NCI-H2081 (cell line): ENCODE measurements around the gene NKG7.

ENCODE experiments used
- DNase-seq, 2 experiments: peaks; one replicate each; lab custom pipeline; 2025; lab: John Stamatoyannopoulos, UW

NKG7 gene

DNA sequence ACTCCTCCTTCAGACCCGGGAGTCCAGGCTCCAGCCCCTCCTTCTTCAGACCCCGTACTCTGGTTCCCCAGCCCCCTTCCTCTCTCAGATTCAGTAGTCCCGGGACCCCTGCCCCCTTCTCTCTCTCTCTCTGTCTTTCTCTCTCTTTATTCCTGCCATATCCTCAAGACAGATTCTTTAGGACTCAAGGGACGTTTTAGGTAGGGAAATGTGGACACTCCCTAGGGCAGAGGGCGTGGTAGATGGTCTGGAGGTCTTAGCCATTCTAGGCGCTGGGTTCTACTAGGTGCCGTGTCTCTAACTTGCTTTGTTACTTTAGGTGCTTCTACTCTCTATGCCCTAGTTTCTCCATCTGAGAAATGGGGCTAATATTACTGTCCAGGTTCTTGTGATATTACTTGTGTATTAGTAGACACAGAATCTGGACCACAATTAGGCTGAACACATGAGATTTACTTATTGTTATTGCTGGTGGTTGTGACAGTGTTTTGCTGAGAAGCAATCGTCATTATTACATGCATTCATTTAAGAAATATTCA, 18.7 kb upstream of the NKG7 start:
- DNase-seq = no peak

DNA sequence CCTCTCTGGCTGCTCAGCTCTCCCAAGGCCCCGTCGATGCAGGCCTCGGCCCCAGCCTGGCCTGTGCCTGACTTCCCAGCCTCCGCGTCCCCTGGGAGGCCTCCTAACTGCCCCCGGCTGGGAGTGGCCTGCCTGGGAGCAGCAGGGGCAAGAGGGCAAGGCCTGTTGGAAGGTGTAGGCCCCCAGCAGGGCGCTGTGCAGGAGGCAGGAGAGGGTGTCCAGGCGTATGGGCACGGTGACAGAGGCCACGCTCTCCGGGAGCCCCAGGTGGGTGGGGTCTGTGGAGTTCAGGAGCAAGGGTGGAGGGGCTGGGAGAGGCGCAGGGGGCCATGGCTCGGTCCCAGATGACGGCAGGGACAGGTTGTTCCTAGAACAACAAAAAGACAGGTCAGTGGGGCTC, 16.7 kb upstream of the NKG7 start:
- no peak for DNase-seq

DNA sequence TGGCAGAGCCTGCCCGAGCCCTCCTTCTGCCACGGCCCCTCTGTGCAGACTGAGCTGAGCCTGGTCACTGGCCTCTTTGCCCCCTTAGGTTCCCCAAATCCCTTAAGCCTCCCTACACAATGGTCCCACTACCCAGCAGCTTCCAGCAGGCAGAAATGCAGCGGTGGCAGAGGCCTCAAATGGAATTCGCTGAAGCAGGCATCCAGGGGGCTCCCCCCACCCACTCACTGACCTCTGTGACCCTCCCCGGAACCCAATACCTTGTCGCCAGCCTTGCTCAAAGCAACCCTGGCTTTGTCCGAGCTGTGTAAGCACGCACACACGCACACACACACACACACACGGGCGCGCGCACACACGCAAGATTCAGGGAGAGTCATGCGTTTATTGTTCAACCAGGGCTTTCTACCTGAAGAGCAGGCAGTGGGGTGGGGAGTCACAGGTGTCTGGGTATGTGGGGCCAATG, 15.5 kb upstream of the NKG7 start, which contains the start of gene LIM2:
LIM2 (minus strand) TSS at position 51 of the 466 bp plus-strand sequence. CDS start 531 bp downstream, outside the sequence.
- DNase-seq = no peak

DNA sequence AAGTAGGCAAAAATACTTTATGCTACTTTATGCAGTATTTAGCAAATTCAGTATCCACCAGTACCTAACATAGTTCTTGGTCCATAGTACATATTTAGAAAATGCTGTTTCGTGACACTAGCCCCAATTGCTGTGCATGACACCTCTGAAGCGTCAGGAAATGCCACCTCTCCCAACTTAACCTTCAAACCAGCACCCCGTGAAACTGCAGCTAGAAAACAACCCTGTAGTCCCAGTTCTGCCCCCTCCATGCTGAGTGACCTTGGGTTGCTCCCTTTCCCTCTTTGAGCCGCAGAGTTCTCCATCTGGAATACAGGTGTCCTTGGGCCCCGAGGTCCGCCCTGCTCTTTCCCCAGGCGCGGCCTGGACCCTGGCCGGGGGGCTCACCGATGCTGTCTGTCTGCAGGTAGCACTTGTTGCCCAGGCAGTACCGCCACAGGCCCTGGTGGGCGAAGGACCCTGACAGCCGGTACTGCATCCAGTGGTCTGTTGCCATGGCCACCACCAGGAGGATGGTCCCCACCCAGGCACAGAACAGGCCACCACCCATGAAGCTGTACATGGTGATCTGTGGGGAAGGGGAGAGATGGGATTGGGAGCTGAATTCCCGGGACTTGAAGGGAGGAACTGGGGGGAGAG, 14.5 kb upstream of the NKG7 start:
- DNase-seq = no peak

DNA sequence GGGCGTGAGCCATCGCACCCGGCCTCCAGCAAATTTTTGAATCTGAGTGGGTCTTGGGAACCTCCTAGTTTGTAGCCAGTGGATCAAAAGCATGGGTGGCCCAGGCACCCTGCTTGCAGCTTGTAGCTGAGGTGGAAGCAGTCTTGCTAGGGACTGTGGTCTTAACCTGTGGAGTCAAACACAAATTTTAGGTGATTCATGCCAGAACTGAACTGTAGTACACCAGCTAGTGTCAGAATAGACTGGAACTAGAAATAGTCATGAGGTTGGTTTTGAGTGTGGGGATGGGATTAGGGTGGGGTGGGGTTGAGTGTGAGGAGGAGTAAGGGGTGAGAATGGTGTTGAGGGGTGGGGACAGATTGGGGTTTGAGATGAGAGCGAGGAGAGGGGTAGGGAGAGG, 9.6 kb upstream of the NKG7 start:
- DNase-seq = no peak

DNA sequence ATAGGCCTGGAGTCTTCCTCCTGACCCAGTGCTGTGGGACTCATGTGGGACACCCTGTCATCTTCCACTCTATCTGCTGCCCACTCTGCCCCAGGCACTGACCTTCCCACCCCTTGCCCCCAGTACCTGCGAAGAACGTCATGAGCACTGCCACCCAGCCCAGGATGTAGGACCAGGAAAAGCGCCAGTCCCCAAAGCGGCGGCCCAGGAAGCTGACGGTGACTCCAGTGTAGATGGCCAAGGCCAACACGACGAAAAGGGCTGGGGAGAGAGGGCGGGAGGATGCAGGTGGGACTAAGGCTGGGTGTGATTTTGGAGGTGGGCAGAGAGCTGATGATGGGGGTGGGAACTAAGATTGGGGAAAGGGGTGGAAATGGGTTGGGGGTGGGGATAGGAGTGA, 7.9 kb upstream of the NKG7 start:
- DNase-seq = no peak

DNA sequence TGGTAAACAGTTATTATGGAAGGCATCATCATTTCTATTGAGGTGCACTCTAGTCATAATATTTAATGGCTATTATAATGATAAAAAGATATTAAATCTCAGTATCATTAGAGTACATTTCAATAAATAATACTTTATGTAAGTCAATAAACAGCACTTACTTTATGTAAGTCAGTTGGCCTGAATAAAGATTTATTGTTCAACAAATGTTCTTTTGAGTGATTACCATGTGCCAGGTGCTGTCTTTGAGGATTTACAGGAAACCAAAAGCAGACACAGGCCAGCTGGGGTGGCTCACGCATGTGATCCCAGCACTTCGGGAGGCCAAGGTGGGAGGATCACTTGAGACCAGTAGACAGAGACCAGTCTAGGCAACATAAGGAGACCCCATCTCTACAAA, 5.0 kb upstream of the NKG7 start:
- DNase-seq = no peak

DNA sequence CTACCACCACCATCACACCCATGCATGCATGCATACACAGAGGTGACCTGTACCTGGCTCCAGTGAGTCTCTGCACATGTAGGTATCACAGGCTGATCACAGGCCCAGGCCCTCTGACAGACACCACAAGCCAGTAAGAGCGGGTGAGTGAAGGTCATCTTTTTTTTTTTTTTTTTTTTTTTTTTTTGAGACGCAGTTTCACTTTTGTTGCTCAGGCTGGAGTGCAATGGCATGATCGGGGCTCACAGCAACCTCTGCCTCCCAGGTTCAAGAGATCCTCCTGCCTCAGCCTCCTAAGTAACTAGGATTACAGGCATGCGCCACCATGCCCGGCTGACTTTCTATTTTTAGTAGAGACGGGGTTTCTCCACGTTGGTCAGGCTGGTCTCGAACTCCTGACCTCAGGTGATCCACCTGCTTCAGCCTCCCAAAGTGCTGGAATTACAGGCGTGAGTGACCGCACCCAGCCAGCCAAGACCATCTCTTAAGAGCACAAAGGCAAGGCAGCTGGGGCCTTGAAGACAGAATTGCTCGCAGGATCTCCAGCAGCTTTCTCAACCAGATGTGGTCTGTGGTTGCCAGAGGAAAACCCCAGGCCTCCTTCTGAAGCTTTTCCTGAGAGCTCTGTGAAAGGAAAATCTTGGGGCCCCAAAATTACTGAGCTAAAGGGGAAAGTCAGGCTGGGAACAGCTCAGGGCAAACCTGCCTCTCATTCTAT, 3.2 kb upstream of the NKG7 start:
- no peak for DNase-seq

DNA sequence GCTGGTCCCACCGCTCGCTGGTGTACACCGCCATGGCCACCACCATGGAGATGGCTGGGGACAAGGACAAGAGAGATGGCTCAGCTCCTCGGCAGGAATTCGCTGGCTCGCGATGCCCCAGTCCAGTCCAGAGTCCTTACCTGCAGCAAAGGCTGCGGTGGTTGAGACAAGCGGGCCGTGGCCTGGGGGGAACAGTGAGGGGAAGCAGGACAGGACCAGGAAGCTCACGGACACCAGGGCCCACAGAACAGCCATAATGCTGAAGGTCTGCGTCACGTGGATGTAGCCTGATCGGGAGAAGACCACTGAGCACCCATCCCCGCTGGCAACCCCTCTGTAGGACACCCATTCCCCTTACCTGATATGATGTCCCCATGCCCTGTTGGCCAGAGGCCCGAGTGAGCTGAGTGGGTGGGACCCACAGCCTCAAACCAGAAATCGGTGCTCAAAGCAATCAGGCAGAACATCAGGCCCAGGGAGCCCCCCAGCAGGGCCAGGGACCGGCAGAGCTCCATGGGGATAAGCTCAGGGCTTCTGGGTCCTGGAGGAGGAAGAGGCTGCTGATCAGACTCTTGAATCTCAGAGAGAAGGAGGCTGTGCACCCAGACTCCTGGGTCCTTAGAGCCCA, 319 bp downstream of the NKG7 start:
- no peak for DNase-seq

DNA sequence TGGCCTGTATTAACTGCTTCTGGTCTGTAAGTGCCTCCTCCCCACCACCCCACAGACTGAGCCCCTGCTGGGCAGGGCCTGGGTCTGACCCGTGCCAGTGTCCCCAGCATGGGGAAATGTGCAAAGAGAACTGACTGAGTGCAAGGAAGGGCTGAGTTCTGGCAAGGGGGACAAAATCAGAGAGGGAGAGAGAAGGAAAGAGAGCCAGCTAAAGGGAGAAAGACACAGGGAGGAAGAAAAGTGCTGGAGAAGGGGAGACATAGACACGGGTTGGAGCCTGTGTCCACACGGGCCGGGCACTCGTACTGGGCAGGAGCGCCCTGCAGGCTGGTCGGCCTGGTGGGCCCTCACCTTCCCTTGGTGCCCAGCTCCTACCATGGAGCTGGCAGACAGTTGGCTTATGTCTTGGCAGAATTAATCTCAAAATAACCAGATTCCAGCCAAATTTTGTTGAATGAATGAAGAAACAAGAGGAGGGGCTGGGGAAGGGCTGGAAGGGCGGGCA, 1.2 kb downstream of the NKG7 start:
- no peak for DNase-seq

DNA sequence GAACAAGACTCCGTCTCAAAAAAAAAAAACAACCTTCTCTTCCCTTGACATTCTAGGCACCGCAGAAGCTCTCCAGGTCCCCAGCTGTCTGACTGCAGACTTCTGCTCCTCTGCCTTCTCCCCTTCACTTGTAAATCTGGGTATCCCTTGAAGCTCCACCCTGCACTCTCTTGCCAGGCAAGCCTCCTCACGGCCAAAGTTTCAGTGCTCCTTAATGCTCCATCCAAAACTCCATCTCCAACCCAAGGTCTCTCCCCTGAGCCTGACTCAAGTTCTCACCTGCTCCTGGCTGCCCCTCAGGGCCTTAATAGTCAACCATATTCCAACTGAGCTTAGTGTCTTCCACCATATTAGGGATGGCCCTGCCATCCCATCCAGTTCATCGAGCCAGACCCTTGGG, 2.2 kb downstream of the NKG7 start:
- no peak for DNase-seq

DNA sequence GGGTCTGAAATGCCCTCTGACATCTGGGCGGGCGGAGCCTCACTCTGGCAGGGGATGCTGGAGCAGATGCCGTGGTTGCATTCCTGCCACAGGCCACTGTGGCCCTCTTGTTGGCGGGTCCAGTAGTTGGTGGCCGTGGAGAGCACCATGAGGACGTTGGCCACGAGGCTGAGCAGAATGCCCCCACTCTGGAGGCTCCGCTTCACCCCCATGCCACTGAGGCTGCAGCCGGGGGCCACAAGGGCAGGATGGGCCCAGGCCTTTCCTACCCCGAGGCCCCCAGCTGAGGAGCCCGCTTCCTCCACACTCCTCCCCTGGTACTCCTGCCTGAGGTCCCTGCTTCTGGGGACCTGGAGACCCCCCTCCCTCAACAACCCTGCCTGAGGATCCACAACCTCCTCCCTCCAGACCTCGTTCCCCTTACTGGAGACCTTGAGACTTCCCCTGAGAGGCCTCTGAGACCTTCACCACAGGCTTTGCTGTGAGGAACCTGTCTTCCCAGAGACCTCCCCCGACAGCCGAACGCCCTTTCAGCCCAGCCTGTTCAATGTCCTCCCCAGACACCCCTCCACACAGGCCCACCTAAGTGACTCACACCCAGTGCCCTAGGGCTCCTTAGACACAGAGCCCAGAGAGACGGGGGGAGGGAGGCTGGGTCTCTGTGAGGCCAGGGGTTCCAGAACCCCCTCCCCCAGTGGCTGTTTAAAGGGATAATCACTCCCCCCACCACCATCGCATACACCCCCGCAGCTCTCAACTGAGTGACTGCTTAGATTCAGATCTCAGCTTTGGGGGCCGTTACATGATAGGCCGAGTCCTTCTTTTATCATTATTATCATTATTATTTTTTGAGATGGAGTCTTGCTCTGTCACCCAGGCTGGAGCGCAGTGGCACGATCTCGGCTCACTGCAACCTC, 3.8 kb downstream of the NKG7 start, which contains the start of gene CLDND2:
CLDND2 (minus strand) TSS at position 638 of the 917 bp plus-strand sequence; CDS start at position 212, 426 bp downstream.
- no peak for DNase-seq

DNA sequence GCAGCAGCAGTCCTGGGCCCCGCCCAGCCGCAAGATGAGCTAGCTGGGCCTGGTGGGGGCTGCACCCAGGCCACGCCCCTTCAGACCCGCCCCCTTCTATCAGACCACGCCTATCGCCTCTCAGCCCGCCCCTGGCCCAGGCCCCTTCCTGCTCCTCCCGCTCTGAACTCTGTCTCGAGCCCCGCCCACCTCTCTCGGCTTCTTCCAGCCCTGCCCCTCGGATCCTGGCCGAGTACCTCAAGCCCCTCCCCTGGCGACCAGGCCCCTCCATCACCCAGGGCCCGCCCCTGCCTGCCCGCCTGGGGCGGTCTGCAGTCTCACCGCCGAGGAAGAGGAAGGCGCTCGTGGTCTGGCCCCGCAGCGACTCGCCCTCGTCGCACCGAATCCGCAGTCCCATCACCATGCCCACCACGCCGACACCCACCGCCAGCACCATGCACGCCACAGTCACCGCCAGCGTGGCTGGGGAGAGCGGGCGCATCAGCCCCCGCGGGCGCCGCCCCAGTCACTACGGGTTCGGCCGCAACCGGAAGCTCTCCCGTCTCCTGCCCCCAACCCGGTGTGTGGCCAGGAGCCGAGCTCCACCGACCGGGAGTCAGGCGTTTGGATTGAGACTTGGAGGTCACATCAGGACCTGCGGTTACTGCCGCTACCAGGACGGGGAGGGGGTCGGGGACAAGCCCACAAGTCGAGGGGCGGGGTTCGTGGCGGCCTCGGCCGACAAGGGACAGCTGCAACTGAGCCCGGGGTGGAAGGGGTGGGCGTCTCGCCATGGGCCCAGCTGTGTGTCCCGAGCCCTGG, 4.7 kb downstream of the NKG7 start:
- DNase-seq = no peak

DNA sequence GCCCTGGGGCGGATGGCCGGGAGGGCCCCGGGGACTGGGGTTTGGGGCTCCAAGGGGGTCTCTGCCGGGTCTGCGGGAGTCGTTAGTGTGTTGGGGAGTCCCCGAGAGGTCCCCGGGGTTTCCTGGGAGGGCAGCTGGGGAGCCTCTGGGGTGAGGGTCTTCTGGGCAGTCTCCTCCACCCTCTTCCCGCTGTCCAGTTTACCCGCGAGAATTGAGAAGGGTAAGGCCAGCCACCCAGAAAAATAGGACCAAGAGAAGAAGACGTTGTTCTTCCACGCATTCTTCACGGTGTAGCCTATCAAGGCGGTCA, 5.2 kb downstream of the NKG7 start:
- no peak for DNase-seq

DNA sequence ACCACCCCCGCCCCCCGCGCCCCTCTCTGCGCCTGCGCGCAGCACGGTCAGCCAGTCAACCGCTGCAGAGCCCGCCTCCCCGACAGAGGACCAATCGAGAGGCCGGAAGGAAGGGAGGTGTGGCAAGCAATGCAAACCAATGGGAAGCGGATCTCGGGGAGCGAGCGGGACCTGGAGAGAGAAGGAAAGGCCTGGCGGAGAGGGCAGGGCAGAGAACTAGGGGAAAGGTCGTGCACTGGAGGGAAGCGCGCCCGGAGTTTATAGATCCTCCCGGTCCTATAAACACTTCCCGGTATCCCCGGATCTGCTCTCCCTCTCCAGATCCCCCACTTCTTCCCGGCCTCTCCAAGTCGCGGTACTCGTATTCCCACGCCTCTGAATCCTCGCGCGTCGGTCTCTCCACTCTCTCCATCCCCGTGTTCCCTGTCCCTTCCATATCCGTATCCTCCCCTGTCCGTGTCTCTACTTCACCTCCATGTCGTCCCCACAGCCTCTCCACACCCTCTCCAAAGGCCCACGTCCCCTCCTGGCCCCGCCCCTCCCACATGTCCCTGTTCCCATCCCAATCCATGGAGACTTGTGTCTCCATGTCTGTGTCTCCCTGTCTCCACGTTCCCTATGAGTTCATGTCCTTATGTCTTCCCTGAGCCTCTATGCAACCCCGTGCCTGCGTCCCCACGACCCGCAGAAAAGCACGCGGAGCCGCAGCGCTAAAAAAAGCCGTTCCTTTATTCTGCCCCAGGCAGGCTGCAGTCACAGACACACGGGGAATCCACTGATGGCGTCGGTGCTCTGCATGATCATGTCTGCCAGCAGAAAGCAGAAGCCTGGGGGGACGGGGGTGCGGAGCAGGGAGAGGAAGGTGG, 5.8 kb downstream of the NKG7 start:
- DNase-seq = peak; percentile 20 to 30

DNA sequence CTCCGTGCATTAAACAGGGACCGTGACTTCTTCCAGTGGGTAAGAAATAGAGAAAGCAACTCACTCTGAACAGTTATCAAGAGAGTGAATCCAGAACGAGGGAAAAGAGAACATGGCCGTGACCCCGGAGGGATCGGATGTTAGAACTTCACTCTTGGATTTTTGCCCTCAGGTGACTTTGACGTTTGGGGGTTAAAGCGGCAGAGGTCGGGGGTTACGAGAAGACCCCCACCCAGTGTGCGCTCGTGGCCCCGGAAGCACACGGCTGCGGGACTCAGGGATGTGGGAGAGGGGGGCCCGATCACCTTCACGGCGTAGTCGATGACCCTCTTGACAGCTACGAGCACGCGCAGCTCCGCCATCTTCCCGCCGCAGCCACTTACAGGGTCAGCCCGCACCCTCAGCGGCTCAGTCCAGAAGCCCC, 6.5 kb downstream of the NKG7 start, which contains the start of gene ETFB:
ETFB (minus strand) TSS at position 424 of the 424 bp plus-strand sequence; CDS start at position 362, 62 bp downstream.
- no peak for DNase-seq

DNA sequence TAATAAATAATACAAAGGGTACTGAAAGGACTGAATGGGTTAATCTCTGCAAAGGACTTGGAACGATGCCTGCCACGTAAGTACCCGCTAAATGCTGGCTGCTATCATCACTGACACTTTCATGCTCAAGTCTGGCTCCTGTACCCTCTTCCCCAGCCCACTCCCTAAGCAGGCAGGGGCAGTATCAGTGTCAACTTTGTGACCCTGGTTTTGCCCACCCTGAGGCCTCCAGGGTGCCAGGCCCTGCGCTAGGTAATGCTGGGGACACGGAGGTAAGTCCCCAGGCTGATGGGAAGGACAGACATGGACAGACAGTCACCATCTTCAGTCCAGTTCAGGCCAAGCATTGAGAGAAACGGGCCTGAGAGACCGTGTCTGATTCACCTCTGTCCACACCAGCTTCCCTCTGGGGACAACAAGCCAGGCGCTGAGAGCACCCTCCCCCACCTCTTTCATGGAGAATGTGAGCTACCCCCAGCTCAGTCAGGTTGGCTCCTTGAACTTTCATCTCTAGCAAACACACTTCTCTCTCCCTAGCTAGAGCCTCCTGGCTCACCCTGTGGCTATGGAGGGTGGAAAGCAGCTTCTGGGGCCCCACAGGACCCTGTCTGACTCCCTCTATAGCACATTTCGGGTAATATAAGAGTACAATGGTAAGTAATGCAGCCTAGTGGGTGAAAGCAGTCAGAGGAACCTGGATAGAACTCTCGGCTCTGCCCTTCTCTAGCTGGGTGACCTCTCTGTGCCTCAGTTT, 7.1 kb downstream of the NKG7 start:
- no peak for DNase-seq

DNA sequence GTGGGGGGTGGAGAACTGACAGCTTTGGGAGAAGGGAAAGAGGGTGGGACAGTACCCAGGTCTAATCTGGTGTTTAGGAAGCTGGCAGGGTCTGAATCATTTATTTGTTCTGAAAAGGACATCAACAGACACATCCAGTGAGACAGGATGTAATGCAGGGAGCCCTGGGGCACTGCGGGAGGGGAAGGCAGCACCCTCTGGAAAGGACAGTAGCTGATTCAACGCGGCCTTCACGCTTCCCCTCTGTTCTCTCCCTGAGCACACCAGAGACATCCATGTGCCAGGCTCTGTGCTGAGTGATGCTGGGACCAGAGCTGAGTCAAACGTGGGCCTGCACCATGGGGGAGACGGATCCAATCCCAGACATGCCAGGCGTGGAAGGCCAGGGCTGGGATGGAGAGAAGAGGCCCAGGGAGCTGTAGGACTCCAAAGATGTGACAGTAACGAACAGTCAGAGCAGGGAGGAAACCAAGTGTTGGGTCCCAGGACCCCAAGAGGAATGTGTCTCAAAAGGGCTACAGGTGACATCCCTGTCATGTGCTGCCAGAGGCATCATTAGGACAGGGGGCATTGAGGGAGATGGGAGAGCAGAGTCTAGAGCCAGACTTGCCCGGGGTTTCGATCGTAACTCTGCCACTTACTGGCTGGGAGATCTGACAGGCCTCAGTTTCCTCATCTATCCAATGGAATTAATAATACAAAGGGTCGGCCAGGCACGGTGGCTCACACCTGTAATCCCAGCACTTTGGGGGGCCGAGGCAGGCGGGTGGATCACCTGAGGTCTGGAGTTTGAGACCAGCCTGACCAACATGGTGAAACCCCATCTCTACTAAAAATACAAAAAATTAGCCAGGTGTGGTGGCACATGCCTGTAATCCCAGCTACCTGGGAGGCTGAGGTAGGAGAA, 8.0 kb downstream of the NKG7 start:
- no peak for DNase-seq
